Neural cell (in vitro differentiated cells): ENCODE results near the gene RPS17.

Experiments
- EZH2 ChIP-seq: fragments of 200-600, 300-800 bp; shearing (Covaris generic), sonication (generic); IDR thresholded peaks from 2 replicates; pipeline ENCODE4 v1.6.1; 2014; ENCODE audit warnings: antibody characterized with exemption, low read length, borderline replicate concordance, mild to moderate bottlenecking; ENCODE audit not compliant: insufficient read depth, poor library complexity, severe bottlenecking
- POLR2AphosphoS5 ChIP-seq: IDR thresholded peaks from 2 replicates; pipeline ENCODE4 v1.6.1; 2012
- RAD21 ChIP-seq: fragments of 450-650 bp; conservative IDR thresholded peaks from 2 replicates; pipeline ENCODE4 v1.6.1; 2014; ENCODE audit warnings: antibody characterized with exemption, mild to moderate bottlenecking, moderate library complexity
- TF ChIP-seq, protein P1 (sequence below): fragments of 450-650 bp; IDR thresholded peaks from 2 replicates; pipeline ENCODE4 v1.5.1; 2014; ENCODE audit warnings: antibody characterized with exemption, mild to moderate bottlenecking, moderate library complexity; ENCODE audit not compliant: poor library complexity, severe bottlenecking

DNA sequence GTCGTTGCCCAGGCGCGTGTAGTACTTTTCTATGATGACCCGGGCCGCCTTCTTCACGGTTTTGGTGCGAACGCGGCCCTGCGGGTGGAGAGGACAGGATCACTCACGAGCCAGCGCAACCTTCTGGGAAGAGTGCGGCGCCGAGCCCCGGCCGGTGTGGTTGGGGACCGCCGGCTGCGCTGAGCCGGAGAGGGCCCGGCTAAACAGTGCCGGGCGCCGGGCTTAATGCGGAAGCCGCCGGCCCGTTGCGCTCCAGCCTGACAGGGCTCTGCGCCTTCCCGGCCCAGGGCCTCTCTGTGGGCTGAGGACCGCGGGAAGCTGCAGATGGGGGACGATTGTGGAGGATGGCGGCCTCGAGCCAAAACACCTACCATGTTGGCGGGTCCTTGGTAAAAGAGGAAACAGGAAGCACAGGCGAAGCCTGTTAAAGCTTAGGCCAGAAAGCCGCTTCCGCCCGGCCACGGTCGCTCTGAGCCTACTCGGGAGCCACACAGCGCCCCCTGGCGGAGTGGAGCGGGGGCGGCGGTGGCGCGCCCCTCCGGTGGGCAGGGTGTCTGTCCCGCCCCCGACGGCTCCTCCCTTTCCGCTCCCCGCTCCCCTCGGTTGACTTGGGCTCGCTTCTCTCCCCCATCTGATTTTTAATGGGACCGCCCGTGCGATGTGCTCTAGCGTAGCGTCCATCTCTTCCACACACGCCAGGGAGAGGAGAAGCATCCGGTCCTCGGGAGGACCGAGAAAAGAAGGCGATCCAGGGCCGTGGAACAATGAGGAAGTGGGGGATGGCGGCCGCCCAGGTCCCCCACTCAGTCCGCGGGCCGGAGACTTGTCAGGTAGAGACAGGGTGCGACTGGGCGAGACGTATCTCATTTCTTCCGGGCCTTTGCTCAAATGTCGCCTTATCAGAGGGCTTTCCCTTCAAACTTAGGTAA is at the start of gene RPS17:
- TF ChIP-seq POLR2AphosphoS5 (peak; percentile 85), RAD21 (peak; percentile 73), EZH2 (no peak)
- TF ChIP-seq, protein P1, sequence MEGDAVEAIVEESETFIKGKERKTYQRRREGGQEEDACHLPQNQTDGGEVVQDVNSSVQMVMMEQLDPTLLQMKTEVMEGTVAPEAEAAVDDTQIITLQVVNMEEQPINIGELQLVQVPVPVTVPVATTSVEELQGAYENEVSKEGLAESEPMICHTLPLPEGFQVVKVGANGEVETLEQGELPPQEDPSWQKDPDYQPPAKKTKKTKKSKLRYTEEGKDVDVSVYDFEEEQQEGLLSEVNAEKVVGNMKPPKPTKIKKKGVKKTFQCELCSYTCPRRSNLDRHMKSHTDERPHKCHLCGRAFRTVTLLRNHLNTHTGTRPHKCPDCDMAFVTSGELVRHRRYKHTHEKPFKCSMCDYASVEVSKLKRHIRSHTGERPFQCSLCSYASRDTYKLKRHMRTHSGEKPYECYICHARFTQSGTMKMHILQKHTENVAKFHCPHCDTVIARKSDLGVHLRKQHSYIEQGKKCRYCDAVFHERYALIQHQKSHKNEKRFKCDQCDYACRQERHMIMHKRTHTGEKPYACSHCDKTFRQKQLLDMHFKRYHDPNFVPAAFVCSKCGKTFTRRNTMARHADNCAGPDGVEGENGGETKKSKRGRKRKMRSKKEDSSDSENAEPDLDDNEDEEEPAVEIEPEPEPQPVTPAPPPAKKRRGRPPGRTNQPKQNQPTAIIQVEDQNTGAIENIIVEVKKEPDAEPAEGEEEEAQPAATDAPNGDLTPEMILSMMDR, result peak; percentile 99
